T-helper 2 cell treated with Interferon-gamma antibody and Interleukin-4, amounts not matched to agents 5 μg/mL and 100 μg/mL, for 36 hours (primary cell): ENCODE measurements around the gene ZFPL1.

ENCODE experiments used
- DNase-seq: peaks from one replicate; pipeline ENCODE4 v3.0.0; 2021; ENCODE audit warnings: low spot score
- H3K27ac Mint-ChIP-seq: one replicate; pipeline ENCODE4 v1.8.0; 2021; ENCODE audit warnings: mild to moderate bottlenecking, mixed read lengths
- H3K27me3 Mint-ChIP-seq: one replicate; pipeline ENCODE4 v1.8.0; 2021; ENCODE audit warnings: low read depth, mixed read lengths
- H3K36me3 Mint-ChIP-seq: one replicate; pipeline ENCODE4 v1.8.0; 2021; ENCODE audit warnings: low read depth, mixed read lengths
- H3K4me1 Mint-ChIP-seq: one replicate; pipeline ENCODE4 v1.8.0; 2021; ENCODE audit warnings: low read depth, mixed read lengths
- H3K4me3 Mint-ChIP-seq: one replicate; pipeline ENCODE4 v1.8.0; 2022; ENCODE audit warnings: mild to moderate bottlenecking, moderate library complexity, mixed read lengths
- H3K9me3 Mint-ChIP-seq: one replicate; pipeline ENCODE4 v1.8.0; 2021; ENCODE audit warnings: mixed read lengths

The ZFPL1 gene

GRCh38 chr11:65111159-65111743, 27.2 kb downstream of the ZFPL1 start:
- Mint-ChIP-seq H3K9me3 (no peaks in the 10 kb centered on the region), H3K36me3 (peaks cover 6% of the 10 kb centered on the region), H3K4me3 (peak overlapping the region; percentile 85), H3K4me1 (peaks cover 26% of the 10 kb centered on the region), H3K27me3 (no peaks in the 10 kb centered on the region), H3K27ac (peak overlapping the region; percentile 77)
- DNase-seq, result no peak

- Mint-ChIP-seq H3K27me3 (no peaks in the 10 kb centered on the region), H3K36me3 (peaks cover 3% of the 10 kb centered on the region), H3K4me1 (peaks cover 28% of the 10 kb centered on the region), H3K9me3 (no peaks in the 10 kb centered on the region), H3K27ac (peak within 1 kb of the TSS; percentile 82), H3K4me3 (peak within 1 kb of the TSS; percentile 85)
- DNase-seq, result peak; percentile 94
Measured at GRCh38 chr11:65111744-65112545, 27.9 kb downstream of the ZFPL1 start, which contains the start of gene TM7SF2. Gene TM7SF2, plus strand, starts transcription at chr11:65111872. Its CDS starts 144 bp downstream, at chr11:65112016.

GRCh38 chr11:65112546-65113360, 28.7 kb downstream of the ZFPL1 start:
- Mint-ChIP-seq H3K9me3 (no peaks in the 10 kb centered on the region), H3K4me3 (peak overlapping the region; percentile 85), H3K27ac (peak overlapping the region; percentile 82), H3K36me3 (peaks cover 5% of the 10 kb centered on the region), H3K27me3 (no peaks in the 10 kb centered on the region), H3K4me1 (peaks cover 28% of the 10 kb centered on the region)
- DNase-seq, result peak; percentile 71

GRCh38 chr11:65113361-65113756, 29.3 kb downstream of the ZFPL1 start:
- Mint-ChIP-seq H3K27me3 (no peaks in the 10 kb centered on the region), H3K27ac (peak overlapping the region; percentile 82), H3K9me3 (no peaks in the 10 kb centered on the region), H3K4me1 (peaks cover 31% of the 10 kb centered on the region), H3K36me3 (peaks cover 9% of the 10 kb centered on the region), H3K4me3 (peak overlapping the region; percentile 85)
- DNase-seq, result no peak

- DNase-seq, result no peak
- H3K27ac Mint-ChIP-seq, result peak overlapping the region; percentile 82
- no peaks in the 10 kb centered on the region for H3K27me3 Mint-ChIP-seq
- H3K4me1 Mint-ChIP-seq, result peaks cover 36% of the 10 kb centered on the region
- peaks cover 14% of the 10 kb centered on the region for H3K36me3 Mint-ChIP-seq
- peak overlapping the region; percentile 85 for H3K4me3 Mint-ChIP-seq
- H3K9me3 Mint-ChIP-seq, result no peaks in the 10 kb centered on the region
Measured at GRCh38 chr11:65113839-65114238, 29.8 kb downstream of the ZFPL1 start.

GRCh38 chr11:65114538-65115171, 30.6 kb downstream of the ZFPL1 start:
- H3K9me3 Mint-ChIP-seq, result no peaks in the 10 kb centered on the region
- DNase-seq, result no peak
- peak overlapping the region; percentile 85 for H3K4me3 Mint-ChIP-seq
- peaks cover 19% of the 10 kb centered on the region for H3K36me3 Mint-ChIP-seq
- no peaks in the 10 kb centered on the region for H3K27me3 Mint-ChIP-seq
- peaks cover 38% of the 10 kb centered on the region for H3K4me1 Mint-ChIP-seq
- peak overlapping the region; percentile 45 for H3K27ac Mint-ChIP-seq

GRCh38 chr11:65115361-65116082, 31.5 kb downstream of the ZFPL1 start:
- peaks cover 41% of the 10 kb centered on the region for H3K4me1 Mint-ChIP-seq
- no peaks in the 10 kb centered on the region for H3K9me3 Mint-ChIP-seq
- no peaks in the 10 kb centered on the region for H3K27me3 Mint-ChIP-seq
- DNase-seq, result no peak
- peak overlapping the region; percentile 10 for H3K27ac Mint-ChIP-seq
- peak overlapping the region; percentile 88 for H3K4me3 Mint-ChIP-seq
- H3K36me3 Mint-ChIP-seq, result peaks cover 24% of the 10 kb centered on the region

- H3K27me3 Mint-ChIP-seq, result no peaks in the 10 kb centered on the region
- no peaks in the 10 kb centered on the region for H3K9me3 Mint-ChIP-seq
- peaks cover 46% of the 10 kb centered on the region for H3K4me1 Mint-ChIP-seq
- peak overlapping the region; percentile 93 for H3K27ac Mint-ChIP-seq
- peak; percentile 68 for DNase-seq
- H3K36me3 Mint-ChIP-seq, result peaks cover 34% of the 10 kb centered on the region
- H3K4me3 Mint-ChIP-seq, result peak overlapping the region; percentile 88
Measured at GRCh38 chr11:65116370-65117205, 32.6 kb downstream of the ZFPL1 start.

- peaks cover 41% of the 10 kb centered on the region for H3K4me1 Mint-ChIP-seq
- H3K27ac Mint-ChIP-seq, result peak within 1 kb of the TSS; percentile 93
- peak; percentile 100 for DNase-seq
- peaks cover 39% of the 10 kb centered on the region for H3K36me3 Mint-ChIP-seq
- no peaks in the 10 kb centered on the region for H3K27me3 Mint-ChIP-seq
- peak within 1 kb of the TSS; percentile 88 for H3K4me3 Mint-ChIP-seq
- no peaks in the 10 kb centered on the region for H3K9me3 Mint-ChIP-seq
Measured at GRCh38 chr11:65117206-65118096, 33.4 kb downstream of the ZFPL1 start, which contains the start of gene ZNHIT2. Gene ZNHIT2, minus strand, starts transcription at chr11:65117701. Its CDS starts 48 bp downstream, at chr11:65117653.

GRCh38 chr11:65118097-65118837, 34.2 kb downstream of the ZFPL1 start:
- Mint-ChIP-seq H3K27ac (peak overlapping the region; percentile 92), H3K36me3 (peaks cover 39% of the 10 kb centered on the region), H3K27me3 (no peaks in the 10 kb centered on the region), H3K4me1 (peaks cover 39% of the 10 kb centered on the region), H3K4me3 (peak overlapping the region; percentile 88), H3K9me3 (no peaks in the 10 kb centered on the region)
- no peak for DNase-seq
